Suprapubic skin (tissue), 4 donors: Measurements from ENCODE around the gene CHRNG.
"Not testable (repeated sequence)": the region's sequence is repeated elsewhere in the genome, so short reads cannot be mapped to it uniquely, and the experiment has no call there.

Experiments
- EP300 ChIP-seq: sonication (generic); formaldehyde crosslinking; IDR thresholded peaks from one replicate; pipeline ENCODE4 v1.6.1; 2017; ENCODE audit warnings: antibody characterized with exemption
- POLR2A ChIP-seq, 2 donors: fragments of 450-650 bp; IDR thresholded peaks; one replicate each; pipeline ENCODE4 v1.6.1; 2017; ENCODE audit warnings: antibody characterized with exemption in 2 of 2, mild to moderate bottlenecking in 2 of 2, moderate library complexity in 2 of 2
- POLR2AphosphoS5 ChIP-seq, 3 donors: sonication (generic); formaldehyde crosslinking; IDR thresholded peaks; one replicate each; pipeline ENCODE4 v1.6.1; 2017; ENCODE audit warnings: antibody characterized with exemption in 3 of 3
- TF ChIP-seq, protein P1 (sequence below), 2 donors: fragments of 200-600 bp in 1 of 2; fragments of 450-650 bp in 1 of 2; sonication (generic) in 1 of 2; IDR thresholded peaks; one replicate each; pipeline ENCODE4 v1.5.1; 2016 to 2019; ENCODE audit warnings: antibody characterized with exemption in 2 of 2, mild to moderate bottlenecking in 1 of 2, moderate library complexity in 1 of 2

GRCh38 chr2:232532821-232533220, 6.7 kb upstream of the CHRNG start:
- TF ChIP-seq, protein P1, sequence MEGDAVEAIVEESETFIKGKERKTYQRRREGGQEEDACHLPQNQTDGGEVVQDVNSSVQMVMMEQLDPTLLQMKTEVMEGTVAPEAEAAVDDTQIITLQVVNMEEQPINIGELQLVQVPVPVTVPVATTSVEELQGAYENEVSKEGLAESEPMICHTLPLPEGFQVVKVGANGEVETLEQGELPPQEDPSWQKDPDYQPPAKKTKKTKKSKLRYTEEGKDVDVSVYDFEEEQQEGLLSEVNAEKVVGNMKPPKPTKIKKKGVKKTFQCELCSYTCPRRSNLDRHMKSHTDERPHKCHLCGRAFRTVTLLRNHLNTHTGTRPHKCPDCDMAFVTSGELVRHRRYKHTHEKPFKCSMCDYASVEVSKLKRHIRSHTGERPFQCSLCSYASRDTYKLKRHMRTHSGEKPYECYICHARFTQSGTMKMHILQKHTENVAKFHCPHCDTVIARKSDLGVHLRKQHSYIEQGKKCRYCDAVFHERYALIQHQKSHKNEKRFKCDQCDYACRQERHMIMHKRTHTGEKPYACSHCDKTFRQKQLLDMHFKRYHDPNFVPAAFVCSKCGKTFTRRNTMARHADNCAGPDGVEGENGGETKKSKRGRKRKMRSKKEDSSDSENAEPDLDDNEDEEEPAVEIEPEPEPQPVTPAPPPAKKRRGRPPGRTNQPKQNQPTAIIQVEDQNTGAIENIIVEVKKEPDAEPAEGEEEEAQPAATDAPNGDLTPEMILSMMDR (IDR thresholded peaks at IDR 0.05): not testable (repeated sequence)
- TF ChIP-seq POLR2A (IDR thresholded peaks at IDR 0.05); POLR2AphosphoS5 (IDR thresholded peaks at IDR 0.05); EP300: not testable (repeated sequence)
